Esophagus squamous epithelium (tissue), 5 donors: ENCODE results near the gene GRK5. TPM values are rescaled to one million over a fixed set of nuclear protein-coding genes. Genes with fewer than 3 reads are reported as not detected.
A peak's percentile ranks its signal among the peaks of the same experiment; 100 is the strongest.

Experiments used
- DNase-seq: peaks from one replicate; lab custom pipeline; 2025; lab: John Stamatoyannopoulos, UW
- H3K27ac ChIP-seq, 4 donors: fragments of 200-600 bp; sonication (generic); one replicate each; pipeline ENCODE4 v1.5.1; 2016 to 2019; ENCODE audit warnings: mild to moderate bottlenecking in 1 of 4
- H3K27me3 ChIP-seq, 4 donors: fragments of 200-600 bp; sonication (generic); 1 replicate in 3 of 4; 2 replicates in 1 of 4; pipeline versions ENCODE4 v1.5.1 to v1.6.0; 2017 to 2021; ENCODE audit warnings: antibody characterized with exemption in 1 of 4
- H3K36me3 ChIP-seq, 3 donors: fragments of 200-600 bp; sonication (generic); one replicate each; pipeline ENCODE4 v1.5.1; 2016 to 2019
- H3K4me1 ChIP-seq, 3 donors: fragments of 200-600 bp; sonication (generic); one replicate each; pipeline ENCODE4 v1.5.1; 2017 to 2019
- H3K4me3 ChIP-seq, 4 donors: fragments of 200-600 bp; sonication (generic); 1 replicate in 3 of 4; 2 replicates in 1 of 4; pipeline ENCODE4 v1.5.1; 2016 to 2019; ENCODE audit warnings: mild to moderate bottlenecking in 2 of 4, moderate library complexity in 1 of 4
- H3K9me3 ChIP-seq, 3 donors: fragments of 200-600 bp; sonication (generic); one replicate each; pipeline ENCODE4 v1.5.1; 2016 to 2019
- CTCF ChIP-seq, 6 experiments: fragments of 450-650 bp in 4 of 6; fragments of 200-600 bp in 2 of 6; sonication (generic) in 2 of 6; IDR thresholded peaks; one replicate each; pipeline ENCODE4 v1.5.1; 2016 to 2019; ENCODE audit warnings: antibody characterized with exemption in 6 of 6, mild to moderate bottlenecking in 4 of 6, moderate library complexity in 4 of 6
- POLR2A ChIP-seq, 4 donors: fragments of 450-650 bp; IDR thresholded peaks; one replicate each; pipeline ENCODE4 v1.6.1; 2017; ENCODE audit warnings: antibody characterized with exemption in 4 of 4, mild to moderate bottlenecking in 4 of 4, moderate library complexity in 3 of 4
- WGBS, 2 donors: methylation state at CpG; one replicate each; pipeline ENCODE4 v1.1.5; 2018; 5-methylcytosine and 5-hydroxymethylcytosine counted together
- intact Hi-C: fragments of 100-400 bp; cut with DNase I; formaldehyde crosslinking; loops from one replicate; pipeline ENCODE4 v1.15.0; 2022
- total RNA-seq, 4 donors: library from RNA; depleted of rRNA; stranded (reverse); fragments of >200 nt; gene quantifications; one replicate each; pipeline ENCODE4 v1.1.0, GENCODE V29; 2016
- donor health status: DM: yes; HTN: yes; CAD: no.

Gene GRK5
- total RNA-seq, 4 donors from 2014 or later: 2.4 to 18.9 (median 6.3) TPM

- Histone ChIP-seq H3K9me3 (no peaks in the 10 kb centered on the region), H3K27ac (peak overlapping the region; percentile 66 to 87 (median 84)), H3K36me3 (no peaks in the 10 kb centered on the region), H3K4me1 (peaks cover 37 to 80% (median 65%) of the 10 kb centered on the region in 3 donors), H3K4me3 (no peak overlapping the region), H3K27me3 (no peaks in the 10 kb centered on the region)
- no peak for TF ChIP-seq CTCF (IDR thresholded peaks at IDR 0.05)
- no peak for TF ChIP-seq POLR2A (IDR thresholded peaks at IDR 0.05)
- WGBS, 2 donors: 79 to 85% methylated on average over 4 to 6 of the region's 7 CpGs
- no peak for DNase-seq
- intact Hi-C loops: no loop called here
Measured at GRCh38 chr10:119314486-119314885, 107.1 kb downstream of the GRK5 start.

GRCh38 chr10:119315128-119316001 lies 108.0 kb downstream of the GRK5 start:
- H3K36me3 ChIP-seq: no peaks in the 10 kb centered on the region
- WGBS, 2 donors: 34 to 35% methylated on average over 16 of the region's 16 CpGs
- H3K4me3 ChIP-seq: no peak overlapping the region
- intact Hi-C loops: no loop called here
- peaks cover 37 to 77% (median 65%) of the 10 kb centered on the region in 3 donors for H3K4me1 ChIP-seq
- no peaks in the 10 kb centered on the region for H3K9me3 ChIP-seq
- no peak for DNase-seq
- H3K27me3 ChIP-seq: no peaks in the 10 kb centered on the region
- peak overlapping the region; percentile 66 to 87 (median 84) for H3K27ac ChIP-seq
- no peak for TF ChIP-seq POLR2A (IDR thresholded peaks at IDR 0.05)

- Histone ChIP-seq H3K4me3 (no peak overlapping the region), H3K27me3 (no peaks in the 10 kb centered on the region), H3K4me1 (peaks cover 37 to 76% (median 65%) of the 10 kb centered on the region in 3 donors), H3K27ac (peak overlapping the region; percentile 66 to 87 (median 84)), H3K36me3 (no peaks in the 10 kb centered on the region), H3K9me3 (no peaks in the 10 kb centered on the region)
- no peak for DNase-seq
- TF ChIP-seq POLR2A (IDR thresholded peaks at IDR 0.05): no peak
- no peak for TF ChIP-seq CTCF (IDR thresholded peaks at IDR 0.05)
- WGBS, 2 donors: 83 to 94% methylated on average over 1 to 2 of the region's 2 CpGs
- intact Hi-C loops: no loop called here
Measured at GRCh38 chr10:119316002-119316358, 108.6 kb downstream of the GRK5 start.

- no peak for DNase-seq
Measured at GRCh38 chr10:119316729-119317097, 109.3 kb downstream of the GRK5 start.

GRCh38 chr10:119318411-119319160 lies 111.2 kb downstream of the GRK5 start:
- TF ChIP-seq CTCF (IDR thresholded peaks at IDR 0.05) (no peak), POLR2A (IDR thresholded peaks at IDR 0.05) (no peak)
- Histone ChIP-seq H3K4me1 (peaks cover 40 to 77% (median 60%) of the 10 kb centered on the region in 3 donors), H3K9me3 (no peaks in the 10 kb centered on the region), H3K27ac (no peak overlapping the region), H3K27me3 (no peaks in the 10 kb centered on the region), H3K36me3 (no peaks in the 10 kb centered on the region), H3K4me3 (no peak overlapping the region)
- intact Hi-C loops: no loop called here
- WGBS, 2 donors: 53 to 61% methylated on average over 7 to 8 of the region's 11 CpGs
- no peak for DNase-seq

More at GRCh38 chr10:119316729-119317097, 109.3 kb downstream of the GRK5 start:
- intact Hi-C loops: no loop called here
- TF ChIP-seq CTCF (IDR thresholded peaks at IDR 0.05): no peak
- TF ChIP-seq POLR2A (IDR thresholded peaks at IDR 0.05): no peak
- WGBS, 2 donors: 13 to 45% methylated on average over 2 to 4 of the region's 4 CpGs
- Histone ChIP-seq H3K27me3 (no peaks in the 10 kb centered on the region), H3K9me3 (no peaks in the 10 kb centered on the region), H3K4me3 (no peak overlapping the region), H3K4me1 (peaks cover 37 to 75% (median 63%) of the 10 kb centered on the region in 3 donors), H3K36me3 (no peaks in the 10 kb centered on the region), H3K27ac (peak overlapping the region; percentile 66 to 87 (median 84))
